HG02973 (cell line): Measurements from ENCODE around the gene ZNF385D.
"Not testable (repeated sequence)": the region's sequence is repeated elsewhere in the genome, so short reads cannot be mapped to it uniquely, and the experiment has no call there.

Experiments used
- ATAC-seq: cut with Tn5 transposase; IDR thresholded peaks from one replicate; pipeline ENCODE4 v1.9.1; 2021; ENCODE audit warnings: moderate library complexity; ENCODE audit not compliant: unreplicated experiment

ZNF385D gene

DNA sequence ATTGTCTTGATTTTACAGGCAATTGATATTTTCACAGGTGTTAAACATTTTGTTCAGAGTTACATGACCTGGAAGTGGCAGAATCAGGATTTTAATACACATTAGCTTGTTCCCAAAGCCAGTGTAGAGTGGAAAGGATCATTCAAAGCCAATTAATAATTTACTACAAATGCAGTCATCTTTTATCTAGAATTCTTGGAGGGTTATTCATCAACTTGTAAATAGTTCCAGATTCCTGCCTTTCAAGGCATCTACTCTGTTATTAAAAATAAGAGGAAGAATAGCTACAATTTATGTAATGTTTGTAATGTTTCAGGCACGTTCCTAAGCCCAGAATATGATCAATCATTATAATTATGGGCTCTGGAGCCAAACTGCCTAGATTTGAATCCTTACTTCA, 358.5 kb downstream of the ZNF385D start:
- ATAC-seq: no peak

DNA sequence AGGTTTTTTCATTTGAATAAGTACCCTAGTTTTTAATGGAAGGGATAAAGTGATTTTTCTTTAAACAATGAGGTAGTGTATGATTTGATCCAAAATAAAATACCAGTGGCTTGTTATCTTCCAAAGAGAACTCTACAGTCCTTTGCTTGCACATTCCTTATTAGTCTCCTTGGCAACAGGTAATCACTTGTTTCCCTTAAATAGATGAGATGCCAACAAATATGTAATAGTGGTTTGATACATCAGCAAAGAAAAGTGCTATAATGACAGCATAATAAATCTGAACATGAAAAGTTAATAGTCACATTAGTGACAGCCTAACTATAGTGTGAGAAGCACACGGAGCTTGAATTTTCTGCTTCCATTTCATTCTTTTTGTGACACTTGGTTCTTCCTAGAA, 360.2 kb downstream of the ZNF385D start:
- no peak for ATAC-seq

DNA sequence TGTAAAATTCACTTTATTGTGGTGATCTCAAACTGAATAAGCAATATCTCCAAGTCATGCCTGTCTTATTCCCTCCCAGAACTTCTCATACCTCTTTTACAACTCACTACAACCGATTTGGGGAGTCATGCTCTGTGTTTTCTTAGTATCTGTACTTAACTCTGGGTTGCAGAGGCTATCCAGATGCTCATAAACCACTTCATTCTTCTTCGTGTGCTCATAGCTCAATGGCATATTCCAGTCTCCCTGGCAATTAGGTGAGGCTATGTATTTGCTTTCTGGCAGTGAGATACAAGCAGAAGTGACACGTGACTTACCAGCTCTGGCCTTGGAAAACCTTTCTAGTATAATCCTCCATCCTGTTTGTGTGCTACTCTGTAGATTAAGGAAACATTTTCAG, 360.9 kb downstream of the ZNF385D start:
- ATAC-seq: no peak

DNA sequence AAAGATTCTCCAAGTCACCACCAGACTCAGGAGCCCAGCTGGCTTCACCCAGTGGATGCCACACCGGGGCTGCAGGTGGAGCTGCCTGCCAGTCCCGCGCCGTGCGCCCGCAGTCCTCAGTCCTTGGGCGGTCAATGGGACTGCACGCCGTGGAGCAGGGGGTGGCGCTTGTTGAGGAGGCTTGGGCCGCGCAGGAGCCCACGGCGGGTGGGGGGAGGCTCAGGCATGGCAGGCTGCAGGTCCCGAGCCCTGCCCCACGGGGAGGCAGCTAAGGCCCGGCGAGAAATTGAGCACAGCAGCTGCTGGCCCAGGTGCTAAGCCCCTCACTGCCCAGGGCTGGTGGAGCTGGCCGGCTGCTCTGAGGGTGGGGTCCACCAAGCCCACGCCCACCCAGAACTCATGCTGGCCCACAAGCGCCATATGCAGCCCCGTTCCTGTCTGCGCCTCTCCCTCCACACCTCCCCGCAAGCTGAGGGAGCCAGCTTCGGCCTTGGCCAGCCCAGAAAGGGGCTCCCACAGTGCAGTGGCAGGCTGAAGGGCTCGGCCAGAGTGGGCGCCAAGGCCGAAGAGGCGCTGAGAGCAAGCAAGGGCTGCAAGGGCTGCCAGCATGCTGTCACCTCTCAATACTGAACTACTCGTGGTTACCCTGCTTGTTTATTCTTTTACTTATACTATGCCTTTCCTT, 363.7 kb downstream of the ZNF385D start:
- ATAC-seq: not testable (repeated sequence)

DNA sequence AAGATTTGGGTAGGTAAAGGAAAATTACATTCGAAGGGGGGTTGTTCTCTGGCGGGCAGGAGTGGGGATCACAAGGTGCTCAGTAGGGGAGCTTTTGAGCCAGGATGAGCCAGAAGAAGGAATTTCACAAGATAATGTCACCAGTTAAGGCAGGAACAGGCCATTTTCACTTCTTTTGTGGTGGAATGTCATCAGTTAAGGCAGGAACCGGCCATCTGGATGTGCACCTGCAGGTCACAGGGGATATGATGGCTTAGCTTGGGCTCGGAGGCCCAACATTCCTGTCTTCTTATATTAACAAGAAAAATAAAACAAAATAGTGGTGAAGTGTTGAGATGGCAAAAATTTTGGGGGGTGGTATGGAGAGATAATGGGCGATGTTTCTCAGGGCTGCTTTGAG, 373.0 kb downstream of the ZNF385D start:
- not testable (repeated sequence) for ATAC-seq

DNA sequence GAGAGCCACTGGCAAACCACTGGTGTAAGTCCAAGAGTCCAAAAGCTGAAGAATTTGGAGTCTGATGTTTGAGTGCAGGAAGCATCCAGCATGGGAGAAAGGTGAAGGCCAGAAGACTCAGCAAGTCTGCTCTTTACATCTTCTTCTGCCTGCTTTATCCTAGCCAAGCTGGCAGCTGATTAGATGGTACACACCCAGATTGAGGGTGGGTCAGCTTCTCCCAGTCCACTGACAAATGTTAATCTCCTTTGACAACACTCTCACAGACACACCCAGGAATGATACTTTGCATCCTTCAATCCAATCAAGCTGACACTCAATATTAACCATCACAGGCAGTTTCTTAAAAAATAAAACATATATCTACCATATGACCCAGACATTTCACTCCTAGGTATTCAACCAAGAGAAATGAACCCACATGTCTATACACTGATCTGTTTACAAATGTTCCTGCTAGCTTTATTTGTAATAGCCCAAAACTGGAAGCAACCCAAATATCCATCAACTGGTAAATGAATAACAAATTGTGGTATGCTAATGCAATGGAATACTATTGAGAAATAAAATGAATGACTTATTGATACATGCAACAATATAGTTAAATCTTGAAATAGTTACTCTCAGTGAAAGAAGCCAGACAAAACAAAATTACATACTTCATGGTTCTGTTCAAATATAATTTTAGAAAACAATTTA, 373.8 kb downstream of the ZNF385D start:
- ATAC-seq: no peak

DNA sequence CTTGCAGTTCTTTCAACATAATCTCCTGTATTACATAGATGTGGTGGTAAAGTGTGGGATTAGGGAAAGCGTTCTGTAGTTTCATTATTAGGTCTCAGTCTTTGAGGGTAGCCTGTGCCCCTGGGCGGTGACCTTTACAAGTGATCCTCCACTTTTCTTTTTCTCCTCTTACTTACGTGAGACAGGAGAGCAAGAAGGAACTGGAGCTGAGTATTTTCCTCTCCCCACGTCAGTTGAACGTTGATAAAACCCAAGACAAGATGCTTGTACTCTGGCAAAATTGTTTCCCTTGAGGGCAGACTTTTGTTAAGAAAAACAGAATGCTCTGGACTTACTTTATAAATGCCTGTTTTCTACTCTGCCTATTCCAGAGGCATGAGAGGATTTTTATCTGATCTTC, 378.7 kb downstream of the ZNF385D start:
- ATAC-seq: no peak
